Measurements from ENCODE around the gene ZNF655. TPM values are rescaled to one million over a fixed set of nuclear protein-coding genes. Genes with fewer than 3 reads are reported as not detected.

ZNF655 gene
- total and polyA plus RNA-seq, 11 donors, result 26.8 to 48.0 (median 32.8) TPM

GRCh38 chr7:99625321-99625720 lies 66.9 kb downstream of the ZNF655 start:
- WGBS, 4 donors, result 80 to 89% (median 85%) methylated on average over 5 of the region's 5 CpGs
- Histone ChIP-seq H3K27ac (no peak overlapping the region), H3K36me3 (peaks cover 0 to 100% (median 100%) of the 10 kb centered on the region in 9 donors), H3K4me1 (peaks cover 0 to 6% (median 0%) of the 10 kb centered on the region in 12 donors), H3K9me3 (no peaks in the 10 kb centered on the region), H3K27me3 (no peaks in the 10 kb centered on the region), H3K4me3 (no peak overlapping the region)
- no peak for ATAC-seq
- intact Hi-C loops (cut with DNase I), result loop anchor here in 1 of 10 donors (10.0 kb wide), 1 partner anchor 111 kb away; no protein-coding TSS in a partner anchor
- no peak for DNase-seq
- TF ChIP-seq CTCF (IDR thresholded peaks at IDR 0.05), result no peak
- TF ChIP-seq POLR2A (IDR thresholded peaks at IDR 0.05), result no peak

- TF ChIP-seq CTCF (IDR thresholded peaks at IDR 0.05), result no peak
- TF ChIP-seq POLR2A (IDR thresholded peaks at IDR 0.05), result no peak
- DNase-seq (no peak), ATAC-seq (no peak)
- Histone ChIP-seq H3K27ac (no peak overlapping the region), H3K4me3 (no peak overlapping the region), H3K9me3 (no peaks in the 10 kb centered on the region), H3K27me3 (no peaks in the 10 kb centered on the region), H3K36me3 (peaks cover 0 to 100% (median 100%) of the 10 kb centered on the region in 9 donors), H3K4me1 (peaks cover 0 to 8% (median 0%) of the 10 kb centered on the region in 12 donors)
- intact Hi-C loops (cut with DNase I), result loop anchor here in 1 of 10 donors (10.0 kb wide), 1 partner anchor 111 kb away; no protein-coding TSS in a partner anchor
- WGBS, 4 donors, result 93 to 99% (median 95%) methylated on average over 4 of the region's 4 CpGs
Observed at GRCh38 chr7:99625961-99626360, 67.5 kb downstream of the ZNF655 start.

Other genes starting within 250 kb of the ZNF655 start
- gene ARPC1A, start 232.7 kb upstream of the ZNF655 start, total RNA-seq, result 100 to 1,000 TPM in 8 of 9 donors, 10 to 100 TPM in 1; 97.1 to 177 (median 146) TPM
- gene ARPC1A, start 232.7 kb upstream of the ZNF655 start, polyA plus RNA-seq, result 100 to 1,000 TPM; 102 to 208 TPM
- gene ARPC1B, start 183.9 kb upstream of the ZNF655 start, total RNA-seq, result 100 to 1,000 TPM in 2 of 9 donors, 10 to 100 TPM in 7; 17.2 to 142 (median 37.1) TPM
- gene ARPC1B, start 183.9 kb upstream of the ZNF655 start, polyA plus RNA-seq, result 100 to 1,000 TPM in 1 of 2 donors, 10 to 100 TPM in 1; 32.7 to 136 TPM
- gene PDAP1, start 150.0 kb upstream of the ZNF655 start, total RNA-seq, result 100 to 1,000 TPM in 4 of 9 donors, 10 to 100 TPM in 5; 88.7 to 128 (median 98.5) TPM
- gene PDAP1, start 150.0 kb upstream of the ZNF655 start, polyA plus RNA-seq, result 100 to 1,000 TPM; 120 to 309 TPM
- gene BUD31, start 149.7 kb upstream of the ZNF655 start, total RNA-seq, result 10 to 100 TPM; 26.1 to 63.6 (median 38.9) TPM
- gene BUD31, start 149.7 kb upstream of the ZNF655 start, polyA plus RNA-seq, result 10 to 100 TPM; 66.7 to 87.8 TPM
- 1 to 10 TPM; 2.1 to 9.0 (median 3.9) TPM for gene PTCD1, start 119.8 kb upstream of the ZNF655 start, total RNA-seq
- 1 to 10 TPM; 3.3 to 3.7 TPM for gene PTCD1, start 119.8 kb upstream of the ZNF655 start, polyA plus RNA-seq
- gene CPSF4, start 119.7 kb upstream of the ZNF655 start, total RNA-seq, result 10 to 100 TPM; 12.7 to 24.8 (median 16.4) TPM
- gene CPSF4, start 119.7 kb upstream of the ZNF655 start, polyA plus RNA-seq, result 10 to 100 TPM; 14.1 to 24.3 TPM
- gene ATP5MF, start 92.5 kb upstream of the ZNF655 start, total RNA-seq, result 1,000 to 10,000 TPM in 2 of 9 donors, 100 to 1,000 TPM in 7; 579 to 6,117 (median 707) TPM
- gene ATP5MF, start 92.5 kb upstream of the ZNF655 start, polyA plus RNA-seq, result 1,000 to 10,000 TPM; 2,714 to 5,384 TPM
- 1 to 10 TPM; 2.1 to 5.2 (median 3.2) TPM for gene ZNF789, start 85.8 kb upstream of the ZNF655 start, total RNA-seq
- 1 to 10 TPM; 3.3 to 4.4 TPM for gene ZNF789, start 85.8 kb upstream of the ZNF655 start, polyA plus RNA-seq
- gene ZNF394, start 58.4 kb upstream of the ZNF655 start, total RNA-seq, result 10 to 100 TPM; 12.4 to 23.0 (median 15.2) TPM
- gene ZNF394, start 58.4 kb upstream of the ZNF655 start, polyA plus RNA-seq, result 10 to 100 TPM; 13.9 to 16.0 TPM
- 1 to 10 TPM; 5.6 to 9.6 (median 7.1) TPM for gene ZKSCAN5, start 54.0 kb upstream of the ZNF655 start, total RNA-seq
- gene ZKSCAN5, start 54.0 kb upstream of the ZNF655 start, polyA plus RNA-seq, result 1 to 10 TPM; 2.1 to 5.8 TPM
- gene FAM200A, start 6.5 kb upstream of the ZNF655 start, total RNA-seq, result 1 to 10 TPM; 4.7 to 7.1 (median 5.3) TPM
- 1 to 10 TPM; 5.8 to 6.6 TPM for gene FAM200A, start 6.5 kb upstream of the ZNF655 start, polyA plus RNA-seq
- gene TMEM225B, start 39.6 kb downstream of the ZNF655 start, total RNA-seq, result under 1 TPM in 4 of 9 donors, not detected in 5; 0.29 to 0.52 (median 0.51) TPM
- gene TMEM225B, start 39.6 kb downstream of the ZNF655 start, polyA plus RNA-seq, result under 1 TPM in 1 of 2 donors, not detected in 1; 0.10 TPM
- gene ZSCAN25, start 58.3 kb downstream of the ZNF655 start, total RNA-seq, result 10 to 100 TPM in 4 of 9 donors, 1 to 10 TPM in 5; 5.6 to 12.0 (median 8.3) TPM
- 1 to 10 TPM; 3.4 to 4.0 TPM for gene ZSCAN25, start 58.3 kb downstream of the ZNF655 start, polyA plus RNA-seq
- gene CYP3A5, start 121.4 kb downstream of the ZNF655 start, total RNA-seq, result under 1 TPM in 3 of 9 donors, not detected in 6; 0.12 to 0.52 (median 0.33) TPM
- under 1 TPM; 0.06 to 0.23 TPM for gene CYP3A5, start 121.4 kb downstream of the ZNF655 start, polyA plus RNA-seq
- gene CYP3A7, start 176.6 kb downstream of the ZNF655 start, total RNA-seq, result not detected
- gene CYP3A7, start 176.6 kb downstream of the ZNF655 start, polyA plus RNA-seq, result not detected
- under 1 TPM in 1 of 9 donors, not detected in 8; 0.56 TPM for gene CYP3A4, start 225.5 kb downstream of the ZNF655 start, total RNA-seq
- under 1 TPM in 1 of 2 donors, not detected in 1; 0.03 TPM for gene CYP3A4, start 225.5 kb downstream of the ZNF655 start, polyA plus RNA-seq

Measured in heart left ventricle (tissue), 16 donors.